DOHH2 (cell line): Measurements from ENCODE around the gene CREB5.

Experiments
- H3F3A ChIP-seq: fragments of 200-600 bp; sonication (generic), shearing (Covaris generic); 2 replicates; pipeline ENCODE4 v1.6.0; 2016; ENCODE audit warnings: antibody characterized with exemption, mild to moderate bottlenecking; ENCODE audit not compliant: control insufficient read depth, insufficient read depth
- H3K27ac ChIP-seq: fragments of 200-600 bp; sonication (generic); 2 replicates; pipeline ENCODE4 v1.5.1; 2014; ENCODE audit warnings: low read depth, mild to moderate bottlenecking, low read length, moderate library complexity
- H3K27me3 ChIP-seq: fragments of 200-600 bp; sonication (generic); 2 replicates; pipeline ENCODE4 v1.6.1; 2014; ENCODE audit warnings: mild to moderate bottlenecking, low read length, mixed read lengths; ENCODE audit not compliant: control insufficient read depth
- H3K36me3 ChIP-seq: fragments of 200-600 bp; sonication (generic); 2 replicates; pipeline ENCODE4 v1.6.1; 2014; ENCODE audit warnings: mild to moderate bottlenecking, low read length, moderate library complexity, mixed read lengths; ENCODE audit not compliant: control insufficient read depth
- H3K4me1 ChIP-seq: fragments of 200-600 bp; sonication (generic); 2 replicates; pipeline ENCODE4 v1.6.1; 2014; ENCODE audit warnings: mild to moderate bottlenecking, low read length, mixed read lengths; ENCODE audit not compliant: control insufficient read depth
- H3K4me2 ChIP-seq: fragments of 200-600 bp; sonication (generic); 2 replicates; pipeline ENCODE4 v1.6.0; 2014; ENCODE audit warnings: mild to moderate bottlenecking, low read length, moderate library complexity
- H3K4me3 ChIP-seq: fragments of 200-600 bp; sonication (generic); 2 replicates; pipeline ENCODE4 v1.5.1; 2014; ENCODE audit warnings: mild to moderate bottlenecking, low read length, mixed read lengths
- H3K79me2 ChIP-seq: fragments of 200-600 bp; sonication (generic); 2 replicates; pipeline ENCODE4 v1.6.1; 2014; ENCODE audit warnings: mild to moderate bottlenecking, low read length, mixed read lengths; ENCODE audit not compliant: control insufficient read depth
- H3K9me2 ChIP-seq: fragments of 200-600 bp; sonication (generic); replicated peaks from 2 replicates; pipeline ENCODE4 v1.6.1; 2014; ENCODE audit warnings: mild to moderate bottlenecking, low read length, mixed read lengths; ENCODE audit not compliant: control insufficient read depth
- H3K9me3 ChIP-seq: fragments of 200-600 bp; sonication (generic); 2 replicates; pipeline ENCODE4 v1.6.1; 2014; ENCODE audit warnings: antibody characterized with exemption, low read length, mixed read lengths; ENCODE audit not compliant: control insufficient read depth, insufficient read depth
- H4K20me1 ChIP-seq: fragments of 200-600 bp; sonication (generic); 2 replicates; pipeline ENCODE4 v1.6.0; 2014; ENCODE audit warnings: low read depth, mild to moderate bottlenecking, antibody characterized with exemption, low read length, moderate library complexity; ENCODE audit not compliant: control insufficient read depth, insufficient read depth
- CTCF ChIP-seq: fragments of 200-600 bp; sonication (generic); IDR thresholded peaks from one replicate; pipeline ENCODE4 v1.5.1; 2014; ENCODE audit warnings: antibody characterized with exemption, mild to moderate bottlenecking, low read depth, low read length; ENCODE audit not compliant: poor library complexity, severe bottlenecking
- EZH2phosphoT487 ChIP-seq: fragments of 200-600 bp; sonication (generic); IDR thresholded peaks from 2 replicates; pipeline ENCODE4 v1.6.1; 2017; ENCODE audit warnings: borderline replicate concordance, mild to moderate bottlenecking, antibody characterized with exemption, low read length, moderate library complexity, mixed read lengths

CREB5 gene

DNA sequence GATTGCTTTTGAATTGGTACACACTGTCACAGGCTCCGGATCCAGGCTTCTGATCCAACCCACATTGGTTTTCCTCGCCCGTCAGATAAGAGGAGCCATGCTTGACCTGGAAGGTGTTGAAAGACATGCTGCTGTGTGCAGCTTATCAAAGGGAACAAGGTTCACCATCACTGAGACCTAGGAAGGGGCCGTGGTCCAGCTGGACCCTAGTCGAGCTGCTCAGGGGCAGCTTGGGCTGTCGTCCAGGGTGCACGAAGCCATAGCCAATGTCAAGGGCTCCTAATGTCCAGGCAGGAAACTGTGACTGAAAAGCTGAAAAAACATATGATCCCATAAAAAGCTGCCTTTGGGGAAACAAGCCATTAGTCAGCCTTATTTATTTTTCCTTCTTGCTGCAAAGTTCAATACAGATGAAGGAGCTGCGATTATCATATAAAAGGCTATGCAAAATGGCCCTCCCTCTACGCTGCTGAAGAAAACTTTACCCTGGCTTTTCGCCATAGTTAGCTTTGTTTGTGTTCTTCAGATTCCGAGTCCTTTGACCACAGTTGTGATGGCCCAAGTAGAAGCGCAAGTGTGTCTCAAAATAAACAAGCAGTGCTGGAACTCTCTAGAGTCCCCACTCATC is 118.0 kb downstream of the CREB5 start:
- H3K9me2 ChIP-seq = no peaks in the 10 kb centered on the region
- no peak overlapping the region for H3K4me2 ChIP-seq
- no peak overlapping the region for H3K27ac ChIP-seq
- H3K27me3 ChIP-seq = peaks cover 6% of the 10 kb centered on the region; the same call in 1 of the 2 replicates
- H3F3A ChIP-seq = no peaks in the 10 kb centered on the region
- H3K4me3 ChIP-seq = no peak overlapping the region
- no peaks in the 10 kb centered on the region for H3K9me3 ChIP-seq
- peaks cover 6% of the 10 kb centered on the region for H3K4me1 ChIP-seq
- H3K36me3 ChIP-seq = no peaks in the 10 kb centered on the region
- TF ChIP-seq CTCF (no peak), EZH2phosphoT487 (no peak)
- no peaks in the 10 kb centered on the region for H4K20me1 ChIP-seq
- no peaks in the 10 kb centered on the region for H3K79me2 ChIP-seq

DNA sequence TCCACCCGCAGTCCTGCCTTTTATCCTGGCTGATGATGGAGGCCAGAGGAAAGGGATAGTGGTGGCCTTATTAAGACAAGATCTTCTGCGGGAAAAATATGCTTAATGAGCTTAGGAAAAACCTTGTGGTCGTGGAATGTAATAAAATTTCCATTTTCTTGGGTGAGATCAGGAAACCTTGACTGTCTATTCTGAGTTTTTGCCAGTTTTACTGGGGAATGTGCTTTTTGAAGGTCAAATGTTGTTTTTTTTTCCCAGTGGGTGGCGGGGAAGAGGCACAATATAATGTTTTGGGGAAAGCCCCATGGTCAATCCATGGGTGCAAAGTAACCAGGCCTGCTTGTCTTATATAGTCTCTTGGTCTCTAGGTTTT is 118.5 kb downstream of the CREB5 start:
- no peak overlapping the region for H3K4me2 ChIP-seq
- TF ChIP-seq CTCF (no peak), EZH2phosphoT487 (no peak)
- H3K36me3 ChIP-seq = no peaks in the 10 kb centered on the region
- no peaks in the 10 kb centered on the region for H3K9me3 ChIP-seq
- no peaks in the 10 kb centered on the region for H3F3A ChIP-seq
- peaks cover 6% of the 10 kb centered on the region; the same call in 1 of the 2 replicates for H3K27me3 ChIP-seq
- no peaks in the 10 kb centered on the region for H3K79me2 ChIP-seq
- no peaks in the 10 kb centered on the region for H4K20me1 ChIP-seq
- H3K4me1 ChIP-seq = peaks cover 6% of the 10 kb centered on the region
- H3K4me3 ChIP-seq = no peak overlapping the region
- no peaks in the 10 kb centered on the region for H3K9me2 ChIP-seq
- H3K27ac ChIP-seq = no peak overlapping the region

- H3K27ac ChIP-seq = no peak overlapping the region
- no peaks in the 10 kb centered on the region for H3K36me3 ChIP-seq
- no peaks in the 10 kb centered on the region for H3K79me2 ChIP-seq
- TF ChIP-seq EZH2phosphoT487 (no peak), CTCF (no peak)
- H3K9me3 ChIP-seq = no peaks in the 10 kb centered on the region
- no peak overlapping the region for H3K4me2 ChIP-seq
- H3F3A ChIP-seq = no peaks in the 10 kb centered on the region
- no peaks in the 10 kb centered on the region for H3K9me2 ChIP-seq
- no peak overlapping the region for H3K4me3 ChIP-seq
- peaks cover 6% of the 10 kb centered on the region; the same call in 1 of the 2 replicates for H3K27me3 ChIP-seq
- H4K20me1 ChIP-seq = no peaks in the 10 kb centered on the region
- H3K4me1 ChIP-seq = peaks cover 6% of the 10 kb centered on the region
Observed at GRCh38 chr7:28531291-28531690, 119.0 kb downstream of the CREB5 start.
